IPS DF 6.9 (cell line): ENCODE data around the gene FBXO31.
"Not testable (repeated sequence)": the region's sequence is repeated elsewhere in the genome, so short reads cannot be mapped to it uniquely, and the experiment has no call there.

Source experiments
- DNase-seq: peaks from one replicate; pipeline ENCODE4 v3.0.0-alpha.2; 2013; ENCODE audit warnings: low read depth, low spot score
- H3K27ac ChIP-seq: one replicate; pipeline ENCODE4 v1.5.1; 2013; ENCODE audit warnings: low read length, control low read depth
- H3K27me3 ChIP-seq: 2 replicates; pipeline ENCODE4 v1.6.1; 2013; ENCODE audit warnings: mild to moderate bottlenecking, low read length; ENCODE audit not compliant: control insufficient read depth, insufficient read depth
- H3K36me3 ChIP-seq: 2 replicates; pipeline ENCODE4 v1.6.1; 2013; ENCODE audit warnings: low read length; ENCODE audit not compliant: control insufficient read depth, insufficient read depth
- H3K4me1 ChIP-seq: 2 replicates; pipeline ENCODE4 v1.6.1; 2013; ENCODE audit warnings: low read length; ENCODE audit not compliant: control insufficient read depth, insufficient read depth
- H3K4me3 ChIP-seq: 2 replicates; pipeline ENCODE4 v1.5.1; 2013; ENCODE audit warnings: mild to moderate bottlenecking, low read length
- H3K9me3 ChIP-seq: 2 replicates; pipeline ENCODE4 v1.6.1; 2013; ENCODE audit warnings: low read length, inconsistent platforms; ENCODE audit not compliant: control insufficient read depth, insufficient read depth
- WGBS: extraction: QIAGEN DNeasy Blood & Tissue Kit; methylation state at CpG from one replicate; pipeline ENCODE4 v1.1.7; 2013; ENCODE audit warnings: mixed read lengths, missing lambda C conversion rate; ENCODE audit not compliant: insufficient read length, insufficient coverage; 5-methylcytosine and 5-hydroxymethylcytosine counted together

FBXO31 gene

DNA sequence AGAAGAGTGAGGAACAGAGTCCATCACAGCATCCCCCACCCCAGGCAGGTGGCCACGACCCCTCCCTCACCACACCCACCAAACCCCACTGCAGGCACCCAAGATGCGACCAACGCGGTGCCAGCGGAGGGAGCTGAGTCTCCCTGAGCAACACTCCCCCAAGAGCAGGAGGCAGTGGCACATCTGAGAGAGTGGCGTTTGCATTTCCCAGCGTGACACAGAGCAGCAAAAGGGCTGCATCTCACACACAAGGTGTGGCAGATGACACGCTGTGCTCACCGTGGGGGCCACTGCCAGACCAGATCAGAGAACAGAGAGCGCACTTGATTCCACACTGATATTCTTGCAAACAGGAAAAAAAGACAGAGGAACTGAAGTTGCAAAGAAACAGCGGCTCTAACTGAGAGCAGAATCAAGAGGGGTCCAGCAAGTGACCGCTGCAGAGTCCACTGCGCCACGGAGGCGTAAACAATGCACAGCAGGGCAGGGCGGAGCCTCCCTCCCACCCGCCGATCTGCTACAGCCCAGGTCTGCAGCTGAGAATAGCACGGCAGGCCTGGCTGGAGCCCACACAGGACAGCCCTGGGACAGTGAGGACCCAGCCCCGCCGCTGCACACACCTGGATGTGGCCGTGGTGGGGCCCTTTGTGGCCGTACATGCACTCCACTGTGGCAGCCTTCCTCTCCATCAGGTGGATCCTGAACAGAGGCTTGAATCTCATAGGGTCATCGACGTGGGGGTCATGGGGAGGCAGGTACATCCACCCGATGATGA lies 40.4 kb downstream of the FBXO31 start:
- Histone ChIP-seq H3K4me1 (no peaks in the 10 kb centered on the region), H3K4me3 (no peak overlapping the region), H3K27me3 (no peaks in the 10 kb centered on the region), H3K36me3 (peaks cover 6% of the 10 kb centered on the region; the same call in 1 of the 2 replicates), H3K9me3 (no peaks in the 10 kb centered on the region), H3K27ac (no peak overlapping the region)
- no CpG with 5 or more reads among the region's 26 CpGs for WGBS
- DNase-seq: no peak

DNA sequence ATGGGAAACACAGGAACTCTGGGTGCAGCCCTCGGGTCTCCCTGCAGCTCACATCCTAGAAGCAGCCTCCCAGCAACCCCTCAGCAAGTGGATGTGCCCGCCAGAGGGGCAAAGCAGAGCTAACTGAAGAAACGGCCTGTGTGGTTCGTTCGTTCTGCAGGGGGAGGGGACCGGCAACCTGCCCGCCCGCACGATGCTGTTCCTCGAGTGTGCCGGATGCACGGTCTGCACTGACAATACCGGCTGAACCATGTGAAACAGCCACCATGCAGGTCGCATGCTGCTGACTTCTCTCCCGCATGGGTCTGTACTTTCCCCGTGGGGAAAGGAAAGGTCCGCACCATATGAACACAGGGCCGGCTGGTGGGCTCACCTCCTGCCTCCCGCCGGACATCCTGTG lies 41.1 kb downstream of the FBXO31 start:
- no peak for DNase-seq
- Histone ChIP-seq H3K27me3 (no peaks in the 10 kb centered on the region), H3K4me3 (no peak overlapping the region), H3K27ac (no peak overlapping the region), H3K36me3 (peaks cover 6% of the 10 kb centered on the region; the same call in 1 of the 2 replicates), H3K4me1 (no peaks in the 10 kb centered on the region), H3K9me3 (no peaks in the 10 kb centered on the region)
- WGBS: no CpG with 5 or more reads among the region's 20 CpGs

DNA sequence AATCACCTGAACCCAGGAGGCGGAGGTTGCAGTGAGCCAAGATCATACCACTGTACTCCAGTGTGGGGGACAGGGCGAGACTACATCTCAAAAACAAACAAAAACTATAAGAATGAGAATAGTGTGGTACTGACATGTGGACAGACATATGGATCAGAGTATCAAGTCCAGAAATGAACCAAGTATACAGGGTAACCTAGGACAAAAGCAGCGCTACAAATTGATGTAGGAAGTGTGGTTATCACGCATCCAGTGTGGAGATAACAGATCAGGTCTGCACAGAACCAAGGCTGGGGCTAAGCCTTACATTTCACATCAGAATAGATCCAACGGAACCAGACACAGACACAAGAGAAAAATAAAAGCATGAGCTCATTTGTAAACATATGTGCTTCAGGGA lies 43.4 kb downstream of the FBXO31 start:
- no CpG with 5 or more reads among the region's 5 CpGs for WGBS
- Histone ChIP-seq H3K36me3 (peaks cover 7% of the 10 kb centered on the region; the same call in 1 of the 2 replicates), H3K4me1 (no peaks in the 10 kb centered on the region; the same call in 1 of the 2 replicates), H3K9me3 (no peaks in the 10 kb centered on the region), H3K27ac (no peak overlapping the region), H3K27me3 (no peaks in the 10 kb centered on the region), H3K4me3 (no peak overlapping the region)
- DNase-seq: no peak

DNA sequence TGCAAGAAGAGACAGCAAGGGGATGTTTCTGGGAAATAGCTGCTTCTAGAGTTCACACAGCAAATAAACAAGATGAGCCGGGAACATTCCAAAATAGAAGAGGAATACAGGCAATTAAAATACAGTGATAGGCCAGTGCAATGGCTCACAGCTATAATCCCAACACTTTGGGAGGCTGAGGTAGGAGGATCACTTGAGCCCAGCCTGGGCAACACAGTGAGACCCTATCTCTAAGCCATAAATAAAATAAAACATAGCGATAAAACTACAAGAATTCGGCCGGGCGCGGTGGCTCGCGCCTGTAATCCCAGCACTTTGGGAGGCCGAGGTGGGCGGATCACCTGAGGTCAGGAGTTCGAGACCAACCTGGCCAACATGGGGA lies 43.9 kb downstream of the FBXO31 start:
- H3K27me3 ChIP-seq, H3K4me3 ChIP-seq, DNase-seq, H3K27ac ChIP-seq, H3K4me1 ChIP-seq, H3K36me3 ChIP-seq, H3K9me3 ChIP-seq: not testable (repeated sequence)
- no CpG with 5 or more reads among the region's 11 CpGs for WGBS

DNA sequence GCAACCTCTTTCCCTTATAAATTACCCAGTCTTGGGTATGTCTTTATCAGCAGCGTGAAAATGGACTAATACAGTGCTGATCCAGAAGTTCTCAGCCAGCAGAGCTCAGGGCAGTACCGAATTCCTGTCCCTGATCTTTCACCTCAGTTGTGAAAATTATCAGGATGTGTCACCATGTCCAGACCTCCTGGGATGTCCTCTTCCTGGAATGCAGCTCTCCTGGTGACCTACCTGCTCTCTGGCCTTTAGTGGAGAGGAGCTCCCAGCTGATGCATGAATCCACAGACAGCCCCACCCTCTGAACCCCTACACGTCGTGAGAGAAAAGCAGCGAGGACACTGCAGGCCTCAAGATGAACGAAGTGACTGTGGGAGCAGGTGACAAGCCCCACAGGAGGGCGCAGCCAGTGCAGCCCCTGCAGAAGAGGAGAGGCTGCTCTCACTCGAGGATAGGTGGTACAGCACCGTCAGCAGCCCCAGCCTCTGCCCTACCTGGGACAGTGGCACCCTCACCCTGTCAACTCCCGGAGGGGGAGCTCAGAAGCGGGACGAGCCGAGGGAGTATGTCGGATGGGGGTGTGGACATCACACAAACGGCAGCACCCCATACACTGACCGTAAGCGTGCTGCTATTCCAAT lies 44.4 kb downstream of the FBXO31 start:
- Histone ChIP-seq H3K9me3 (no peaks in the 10 kb centered on the region), H3K4me1 (no peaks in the 10 kb centered on the region; the same call in 1 of the 2 replicates), H3K4me3 (no peak overlapping the region), H3K27ac (no peak overlapping the region), H3K36me3 (peaks cover 9% of the 10 kb centered on the region; the same call in 1 of the 2 replicates), H3K27me3 (no peaks in the 10 kb centered on the region)
- no peak for DNase-seq
- WGBS: no CpG with 5 or more reads among the region's 17 CpGs

DNA sequence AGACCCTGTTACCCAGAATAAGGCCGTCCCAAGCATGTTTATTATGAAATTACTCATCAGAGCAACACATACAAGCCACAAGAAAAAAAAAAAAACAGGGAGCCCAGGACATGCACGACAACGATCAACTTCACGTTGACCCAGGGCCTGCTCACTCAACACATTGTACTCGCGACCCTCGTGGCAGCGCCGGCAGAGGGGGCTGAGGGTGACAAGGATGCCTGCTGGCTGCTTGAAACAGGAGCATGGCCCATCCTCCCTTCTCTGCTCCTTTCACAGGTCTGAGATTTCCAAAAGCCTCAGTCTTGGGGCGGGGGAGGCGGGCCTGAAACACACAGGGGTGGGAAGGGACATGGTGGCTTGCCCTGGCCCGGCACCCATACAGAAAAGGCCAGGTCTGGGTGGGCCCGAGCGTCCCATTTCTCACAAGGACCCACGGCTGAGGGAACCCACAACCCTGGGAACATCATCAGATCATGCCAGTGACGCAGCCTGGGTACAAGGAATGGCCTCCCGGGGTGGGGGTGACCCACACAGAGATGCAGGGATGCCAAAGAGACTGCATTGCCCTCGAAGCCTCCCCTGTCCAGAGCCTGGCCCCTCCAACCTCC lies 45.3 kb downstream of the FBXO31 start:
- no peaks in the 10 kb centered on the region; the same call in 1 of the 2 replicates for H3K4me1 ChIP-seq
- no CpG with 5 or more reads among the region's 18 CpGs for WGBS
- DNase-seq: no peak
- peaks cover 13% of the 10 kb centered on the region; the same call in 1 of the 2 replicates for H3K36me3 ChIP-seq
- no peak overlapping the region for H3K27ac ChIP-seq
- no peaks in the 10 kb centered on the region for H3K9me3 ChIP-seq
- H3K4me3 ChIP-seq: no peak overlapping the region
- H3K27me3 ChIP-seq: no peaks in the 10 kb centered on the region

DNA sequence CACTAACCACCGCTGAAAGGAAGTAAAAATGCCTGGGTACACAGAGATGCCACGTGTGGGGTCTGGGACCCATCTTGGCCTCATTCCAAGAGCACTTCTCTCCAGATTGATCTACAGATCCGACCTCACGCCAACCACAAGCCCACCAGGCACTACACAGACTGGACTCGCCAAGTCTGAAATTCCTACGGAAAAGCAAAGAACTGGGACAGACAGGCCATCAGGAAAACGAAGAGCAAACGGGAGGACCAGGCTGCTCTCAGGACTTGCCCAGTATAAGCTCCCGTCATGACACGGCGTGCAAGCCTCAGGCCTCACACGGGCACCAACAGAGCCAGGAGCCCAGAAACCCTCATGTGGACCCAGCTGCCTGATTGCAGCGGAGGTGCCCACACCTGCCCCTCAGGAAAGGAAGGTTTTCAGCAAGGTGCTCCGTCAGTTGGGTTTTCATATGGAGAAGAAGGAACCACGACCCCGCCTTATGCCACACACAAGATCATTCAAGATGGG lies 46.3 kb downstream of the FBXO31 start:
- Histone ChIP-seq H3K36me3 (peaks cover 8% of the 10 kb centered on the region; the same call in 1 of the 2 replicates), H3K9me3 (no peaks in the 10 kb centered on the region), H3K27ac (no peak overlapping the region), H3K27me3 (no peaks in the 10 kb centered on the region), H3K4me1 (no peaks in the 10 kb centered on the region; the same call in 1 of the 2 replicates), H3K4me3 (no peak overlapping the region)
- no CpG with 5 or more reads among the region's 16 CpGs for WGBS
- DNase-seq: no peak

DNA sequence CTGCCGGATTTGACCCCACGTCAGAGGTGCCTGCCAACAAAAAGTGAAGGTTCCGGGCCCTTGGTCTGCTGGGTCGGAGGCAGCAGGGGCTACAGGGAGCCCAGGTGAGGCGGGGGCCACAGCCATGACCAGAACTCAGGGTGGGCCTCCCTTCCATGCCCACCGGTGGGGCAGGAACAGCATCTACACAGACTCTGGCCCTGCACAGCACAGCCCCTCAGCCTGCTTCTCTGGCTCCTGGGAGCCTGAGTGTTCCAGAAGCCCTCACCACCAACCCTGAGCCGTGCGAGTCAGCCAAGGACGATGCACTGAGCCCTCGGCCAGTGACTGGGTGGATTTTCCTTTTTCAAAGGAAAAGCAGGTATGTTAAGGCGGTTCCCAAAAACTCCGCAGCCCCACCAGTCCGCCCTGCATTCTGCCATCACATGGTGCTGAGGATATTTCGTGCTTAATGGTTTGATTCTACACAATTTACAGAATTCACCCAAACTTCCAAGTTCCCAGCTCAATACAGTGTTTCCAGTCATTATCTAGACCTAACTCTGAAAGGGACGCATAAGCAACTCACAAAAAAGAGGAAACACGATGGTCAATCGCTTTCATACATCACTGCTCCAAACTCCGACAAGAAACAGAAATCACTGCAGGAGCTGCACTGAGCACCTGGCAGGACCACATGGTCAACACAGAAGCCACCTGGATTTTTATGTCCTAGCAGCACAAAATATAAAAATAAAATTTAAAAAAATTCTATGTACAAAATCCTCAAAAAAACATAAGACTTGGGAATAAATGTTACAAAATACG lies 46.9 kb downstream of the FBXO31 start:
- H3K36me3 ChIP-seq: peaks cover 8% of the 10 kb centered on the region; the same call in 1 of the 2 replicates
- no peak for DNase-seq

DNA sequence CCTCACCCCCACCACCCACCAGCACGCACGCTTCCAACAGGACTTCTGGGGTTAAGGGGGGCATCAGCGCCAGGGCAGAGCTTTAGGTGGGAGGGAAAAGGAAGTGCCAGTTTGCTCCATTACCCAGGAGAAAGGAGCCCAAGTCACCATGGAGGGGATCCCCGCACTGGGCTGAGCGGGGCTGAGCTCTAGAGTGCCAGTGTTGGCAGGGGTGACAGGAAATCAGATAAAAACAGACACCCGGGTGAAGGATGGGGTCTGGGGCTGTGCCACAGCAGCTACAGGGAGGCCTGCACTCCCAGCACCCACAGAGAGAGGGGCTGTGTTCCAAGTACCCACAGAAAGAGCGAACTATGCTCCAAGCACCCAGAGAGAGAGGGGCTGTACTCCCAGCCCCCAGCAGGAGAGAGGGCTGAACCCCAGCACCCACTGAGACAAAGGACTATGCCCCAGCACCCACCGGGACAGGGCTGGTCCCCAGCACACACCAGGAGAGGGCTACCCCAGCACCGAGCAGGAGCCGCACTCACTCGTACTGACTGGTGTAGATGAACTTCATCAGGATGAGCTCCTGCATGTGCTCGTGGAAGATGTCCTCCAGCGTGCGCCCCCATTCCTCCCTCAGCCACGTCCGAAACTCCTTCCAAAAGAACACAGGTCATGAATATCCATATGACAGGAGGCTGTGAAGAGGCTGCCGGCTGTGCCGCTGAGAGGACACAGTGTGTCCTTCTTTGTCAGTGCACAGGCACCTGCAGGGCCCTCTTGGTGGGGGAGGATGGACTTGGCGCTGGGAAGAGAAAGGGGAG lies 47.7 kb downstream of the FBXO31 start:
- no peaks in the 10 kb centered on the region for H3K27me3 ChIP-seq
- no peaks in the 10 kb centered on the region for H3K9me3 ChIP-seq
- DNase-seq: no peak
- no CpG with 5 or more reads among the region's 19 CpGs for WGBS
- H3K27ac ChIP-seq: no peak overlapping the region
- H3K4me3 ChIP-seq: no peak overlapping the region
- H3K36me3 ChIP-seq: peaks cover 8% of the 10 kb centered on the region; the same call in 1 of the 2 replicates
- no peaks in the 10 kb centered on the region; the same call in 1 of the 2 replicates for H3K4me1 ChIP-seq

More for the DNA sequence above, 46.9 kb downstream of the FBXO31 start:
- no peaks in the 10 kb centered on the region for H3K9me3 ChIP-seq
- no peak overlapping the region for H3K4me3 ChIP-seq
- H3K27me3 ChIP-seq: no peaks in the 10 kb centered on the region
- WGBS: no CpG with 5 or more reads among the region's 19 CpGs
- no peaks in the 10 kb centered on the region; the same call in 1 of the 2 replicates for H3K4me1 ChIP-seq
- H3K27ac ChIP-seq: no peak overlapping the region
